Endometrial microvascular endothelial cells (primary cell): ENCODE data around the gene LORICRIN. TPM values are rescaled to one million over a fixed set of nuclear protein-coding genes. Genes with fewer than 3 reads are reported as not detected.

Source experiments
- in situ Hi-C: cut with HindIII; loops from 2 replicates; pipeline ENCODE4 v1.10.0; 2017; ENCODE audit warnings: low sequenced_read_pairs, low pct_unique_long_range_greater_than_20kb; ENCODE audit errors: inconsistent ontology term
- total RNA-seq: library from RNA; depleted of rRNA; stranded (reverse); fragments of >200 nt; gene quantifications from one replicate; pipeline ENCODE4 v1.2.3, GENCODE V29; 2015; ENCODE audit errors: inconsistent ontology term

Gene LORICRIN
- total RNA-seq, 1 donor from 2014 or later, result not detected

DNA sequence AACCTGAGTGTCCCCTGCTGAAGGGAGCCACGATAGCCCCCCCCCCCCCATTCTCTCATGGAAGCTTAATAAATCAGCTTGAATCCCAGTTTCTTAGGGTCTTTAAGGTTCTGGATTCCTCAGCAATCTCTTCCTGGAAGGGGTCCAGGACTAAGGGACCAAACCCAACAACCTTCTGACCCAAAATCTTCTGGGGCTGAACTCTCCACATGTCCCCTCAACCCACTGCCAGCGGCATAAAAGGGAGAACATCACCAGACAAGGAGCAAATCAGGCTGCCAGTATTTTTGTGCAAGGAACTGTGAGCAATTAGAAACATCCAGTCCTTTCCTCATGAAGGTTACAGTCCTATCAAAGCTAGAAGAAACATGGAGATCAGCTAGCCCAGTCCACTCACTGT, 12.7 kb upstream of the LORICRIN start:
- in situ Hi-C loops, result no loop called here

GRCh38 chr1:153248176-153248879, 11.2 kb upstream of the LORICRIN start:
- in situ Hi-C loops, result no loop called here

DNA sequence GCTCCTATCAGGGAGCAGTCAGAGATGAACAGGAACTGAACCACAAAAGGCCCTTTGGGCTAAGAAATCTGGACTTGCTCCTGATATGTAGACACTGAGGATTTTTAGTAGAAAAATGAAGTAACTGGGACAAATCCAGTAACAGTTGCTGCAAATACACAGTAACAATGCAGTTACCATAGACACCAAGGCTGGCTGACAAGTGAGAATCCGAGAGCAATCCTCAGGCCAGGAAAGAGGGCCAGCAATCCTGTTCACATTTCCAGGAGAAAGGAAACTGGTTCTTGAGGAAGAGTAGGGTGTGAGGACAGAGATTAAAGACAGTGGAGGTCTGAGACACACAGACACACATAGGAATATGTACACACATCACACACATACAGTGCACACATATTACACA, 9.3 kb upstream of the LORICRIN start:
- in situ Hi-C loops, result no loop called here

DNA sequence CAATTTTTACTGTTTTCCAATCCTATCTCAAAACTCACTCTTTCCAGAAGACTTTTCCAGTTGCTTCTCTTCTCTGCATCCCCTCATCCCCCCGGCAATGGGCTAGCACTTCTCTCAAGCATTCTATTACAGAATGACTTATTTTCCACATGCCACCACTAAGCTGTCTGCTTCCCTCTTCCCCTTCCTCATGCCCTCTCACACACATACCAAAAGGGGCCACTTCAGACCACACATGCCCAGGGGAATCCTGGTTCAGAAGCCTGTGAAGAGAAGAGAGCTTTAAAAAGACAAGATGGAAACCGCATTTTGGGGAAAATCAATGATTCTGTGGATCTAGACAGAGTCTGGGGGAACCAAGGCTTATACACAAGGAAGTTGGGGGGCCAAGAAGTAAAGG, 8.4 kb upstream of the LORICRIN start:
- in situ Hi-C loops, result no loop called here

- in situ Hi-C loops, result no loop called here
Measured at GRCh38 chr1:153251562-153251961, 7.9 kb upstream of the LORICRIN start.

DNA sequence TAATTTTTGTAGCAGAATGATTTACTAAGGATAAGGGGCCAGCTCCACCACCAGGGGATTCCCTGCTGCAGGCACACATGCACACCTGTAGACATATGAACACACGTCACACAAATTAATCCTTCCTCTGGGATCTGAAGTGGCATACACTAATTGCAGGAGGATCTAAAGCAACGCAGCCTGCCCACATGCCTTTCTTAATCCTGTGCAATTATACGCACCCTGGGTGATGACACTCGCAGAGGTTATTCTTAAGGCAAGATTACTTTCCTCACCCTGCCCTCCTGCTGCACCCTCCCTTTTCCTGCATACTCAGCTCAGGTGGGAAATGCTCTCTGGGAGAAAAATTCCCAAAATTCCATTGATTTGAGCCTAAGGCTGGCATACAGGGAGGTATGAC, 7.5 kb upstream of the LORICRIN start:
- in situ Hi-C loops, result no loop called here

GRCh38 chr1:153253076-153253475, 6.4 kb upstream of the LORICRIN start:
- in situ Hi-C loops, result no loop called here

DNA sequence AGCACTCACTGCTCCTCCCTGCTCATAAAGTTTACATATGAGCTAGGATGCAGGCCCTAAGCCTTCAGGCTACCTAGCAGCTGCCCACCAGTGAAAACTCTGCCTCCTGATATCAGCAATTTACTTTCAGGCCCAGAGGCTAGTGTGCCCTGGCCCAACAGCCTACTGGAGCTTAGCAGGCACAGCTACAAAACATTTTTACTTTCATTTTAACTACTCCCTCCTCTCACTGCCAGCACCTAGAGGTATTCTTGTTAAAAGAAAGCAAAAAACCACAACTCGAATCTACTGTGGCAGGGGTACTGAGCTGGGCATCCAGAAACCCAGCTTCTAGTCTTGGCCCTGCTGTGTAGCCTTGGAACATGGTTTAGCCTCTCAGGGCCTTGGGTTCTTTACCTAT, 5.8 kb upstream of the LORICRIN start:
- in situ Hi-C loops, result no loop called here

DNA sequence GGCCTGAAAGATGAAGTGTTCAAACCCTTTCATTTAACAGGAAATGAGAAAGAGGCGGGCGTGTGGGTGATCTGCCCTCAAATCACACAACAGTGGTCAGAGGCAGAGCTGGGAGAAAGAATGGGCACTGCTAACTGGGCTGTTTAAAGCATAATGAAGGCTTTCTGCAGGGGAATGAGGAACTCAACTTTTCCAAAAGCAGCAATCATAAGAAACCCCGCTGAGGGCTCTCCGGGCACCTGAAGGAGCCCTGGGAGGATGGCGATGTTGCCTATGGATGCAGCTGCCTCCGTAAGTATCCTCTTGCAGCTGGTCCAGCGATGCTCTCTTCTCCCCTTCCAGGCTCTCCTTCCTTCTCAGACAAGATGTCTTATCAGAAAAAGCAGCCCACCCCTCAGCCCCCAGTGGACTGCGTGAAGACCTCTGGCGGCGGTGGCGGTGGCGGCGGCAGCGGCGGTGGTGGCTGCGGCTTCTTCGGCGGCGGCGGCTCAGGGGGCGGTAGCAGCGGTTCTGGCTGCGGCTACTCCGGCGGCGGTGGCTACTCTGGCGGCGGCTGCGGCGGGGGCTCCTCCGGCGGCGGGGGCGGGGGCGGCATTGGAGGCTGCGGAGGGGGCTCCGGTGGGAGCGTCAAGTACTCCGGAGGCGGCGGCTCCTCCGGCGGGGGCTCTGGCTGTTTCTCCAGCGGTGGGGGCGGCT, 1.2 kb downstream of the LORICRIN start:
- in situ Hi-C loops, result no loop called here

DNA sequence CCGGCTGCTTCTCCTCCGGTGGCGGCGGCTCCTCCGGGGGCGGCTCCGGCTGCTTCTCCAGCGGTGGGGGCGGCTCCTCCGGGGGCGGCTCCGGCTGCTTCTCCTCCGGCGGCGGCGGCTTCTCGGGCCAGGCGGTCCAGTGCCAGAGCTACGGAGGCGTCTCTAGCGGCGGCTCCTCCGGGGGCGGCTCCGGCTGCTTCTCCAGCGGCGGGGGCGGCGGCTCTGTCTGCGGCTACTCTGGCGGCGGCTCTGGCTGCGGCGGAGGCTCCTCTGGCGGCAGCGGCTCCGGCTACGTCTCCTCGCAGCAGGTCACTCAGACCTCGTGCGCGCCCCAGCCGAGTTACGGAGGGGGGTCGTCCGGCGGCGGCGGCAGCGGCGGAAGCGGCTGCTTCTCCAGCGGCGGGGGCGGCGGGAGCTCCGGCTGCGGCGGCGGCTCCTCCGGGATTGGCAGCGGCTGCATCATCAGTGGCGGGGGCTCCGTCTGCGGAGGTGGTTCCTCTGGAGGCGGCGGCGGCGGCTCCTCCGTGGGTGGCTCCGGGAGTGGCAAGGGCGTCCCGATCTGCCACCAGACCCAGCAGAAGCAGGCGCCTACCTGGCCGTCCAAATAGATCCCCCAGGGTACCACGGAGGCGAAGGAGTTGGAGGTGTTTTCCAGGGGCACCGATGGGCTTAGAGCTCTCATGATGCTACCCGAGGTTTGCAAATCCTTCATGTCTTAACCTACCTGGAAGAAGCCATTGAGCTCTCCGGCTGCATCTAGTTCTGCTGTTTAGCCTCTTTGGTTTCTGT, 2.0 kb downstream of the LORICRIN start:
- in situ Hi-C loops, result no loop called here

GRCh38 chr1:153262070-153262366, 2.5 kb downstream of the LORICRIN start:
- in situ Hi-C loops, result no loop called here

DNA sequence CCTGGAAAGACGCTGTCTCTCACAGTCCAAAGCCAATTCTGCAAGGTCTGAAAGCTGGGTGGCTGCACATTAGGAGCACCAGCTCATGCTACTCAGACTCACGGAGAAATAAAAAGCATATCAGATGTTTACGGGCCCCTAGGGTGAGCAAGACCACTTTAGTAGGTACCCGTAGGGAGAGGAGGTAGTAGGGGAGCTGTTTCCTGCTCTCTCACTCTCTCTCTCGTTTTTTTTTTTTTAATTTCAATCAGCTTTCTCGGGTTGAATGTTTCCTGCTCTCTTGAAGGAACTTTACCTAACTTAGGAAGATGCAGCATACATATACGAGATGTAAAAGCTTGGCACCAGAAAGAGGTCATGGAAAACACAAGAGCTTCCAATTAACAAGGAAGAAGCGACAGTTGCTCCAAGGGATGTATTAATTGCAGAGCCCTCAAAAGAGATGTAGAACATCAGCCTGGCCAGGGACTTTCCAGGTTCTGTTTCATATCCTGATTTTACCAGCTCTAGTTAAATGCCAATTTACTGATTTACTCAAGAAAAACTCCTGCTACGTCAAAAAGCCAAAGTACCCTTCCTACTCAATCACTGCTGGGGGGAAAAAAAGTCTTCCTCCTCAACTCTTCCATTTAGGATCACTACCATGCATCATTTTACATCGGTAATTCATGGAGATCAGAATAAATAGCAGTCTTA, 3.1 kb downstream of the LORICRIN start:
- in situ Hi-C loops, result no loop called here

GRCh38 chr1:153265457-153265856, 6.0 kb downstream of the LORICRIN start:
- in situ Hi-C loops, result no loop called here

GRCh38 chr1:153271711-153272110, 12.2 kb downstream of the LORICRIN start:
- in situ Hi-C loops, result no loop called here

- in situ Hi-C loops, result no loop called here
Measured at GRCh38 chr1:153272186-153272585, 12.7 kb downstream of the LORICRIN start.

- in situ Hi-C loops, result no loop called here
Measured at GRCh38 chr1:153277852-153278251, 18.4 kb downstream of the LORICRIN start.

- in situ Hi-C loops, result no loop called here
Measured at GRCh38 chr1:153288634-153289275, 29.3 kb downstream of the LORICRIN start.

- in situ Hi-C loops, result no loop called here
Measured at GRCh38 chr1:153291514-153291913, 32.0 kb downstream of the LORICRIN start.

DNA sequence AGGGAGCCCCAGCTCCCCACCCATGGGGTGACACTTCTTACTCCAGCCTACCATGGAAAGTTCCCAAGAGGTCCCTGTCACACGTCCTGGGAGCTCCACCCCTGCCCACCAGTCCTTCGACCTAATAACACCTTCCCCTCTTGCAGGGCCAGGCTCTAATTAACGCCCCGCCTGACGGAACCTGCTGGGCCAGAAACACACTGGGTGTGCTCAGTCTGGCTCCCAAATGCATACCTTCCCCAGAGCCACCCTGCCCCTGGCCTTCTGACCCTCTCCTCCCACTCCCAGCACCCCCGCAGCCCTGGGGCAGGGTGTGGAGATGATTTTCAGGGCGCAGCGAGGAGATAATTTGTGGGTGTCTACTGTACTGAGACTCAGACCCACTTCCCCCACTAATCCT, 32.7 kb downstream of the LORICRIN start:
- in situ Hi-C loops, result no loop called here
